Stimulated activated CD4-positive, alpha-beta T cell treated with anti-CD3 and anti-CD28 coated beads, TNF-alpha, amount 100 ng/mL, for 24 hours (primary cell): ENCODE measurements around the gene EIF3D.

Source experiments
- DNase-seq, 3 experiments: peaks; one replicate each; pipeline ENCODE4 v3.0.0-alpha.2; 2020; ENCODE audit warnings: low read depth in 3 of 3

Gene EIF3D

DNA sequence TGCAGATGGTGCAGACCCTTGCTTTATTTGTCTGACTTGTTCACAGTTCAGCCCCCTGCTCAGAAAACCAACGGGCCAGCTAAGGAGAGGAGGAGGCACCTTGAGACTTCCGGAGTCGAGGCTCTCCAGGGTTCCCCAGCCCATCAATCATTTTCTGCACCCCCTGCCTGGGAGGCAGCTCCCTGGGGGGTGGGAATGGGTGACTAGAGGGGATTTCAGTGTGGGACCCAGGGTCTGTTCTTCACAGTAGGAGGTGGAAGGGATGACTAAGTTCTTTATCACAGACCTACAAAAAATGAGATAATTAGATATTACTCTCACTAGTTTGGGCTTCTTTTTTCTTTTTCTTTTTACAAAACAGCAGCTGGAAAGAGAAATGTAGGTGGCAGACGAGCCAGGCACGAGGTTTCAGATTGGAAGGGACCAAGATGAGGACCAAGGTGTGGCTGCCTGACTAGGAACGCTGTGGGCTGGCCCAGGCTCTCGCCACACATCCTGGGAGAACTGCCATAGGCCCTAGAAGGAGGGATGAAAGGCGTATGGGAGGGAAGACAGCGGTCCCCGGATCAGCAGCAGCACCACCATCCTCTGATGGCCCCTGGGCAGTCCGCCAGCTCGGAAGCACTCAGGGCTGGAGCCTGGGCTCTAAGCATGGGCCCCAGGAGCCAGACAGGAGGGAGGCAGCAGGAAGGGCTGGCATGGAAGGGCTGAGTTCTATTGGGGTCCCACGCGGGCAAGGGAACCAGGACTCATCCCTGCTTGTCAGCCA, 61.7 kb downstream of the EIF3D start:
- DNase-seq, result no peak

DNA sequence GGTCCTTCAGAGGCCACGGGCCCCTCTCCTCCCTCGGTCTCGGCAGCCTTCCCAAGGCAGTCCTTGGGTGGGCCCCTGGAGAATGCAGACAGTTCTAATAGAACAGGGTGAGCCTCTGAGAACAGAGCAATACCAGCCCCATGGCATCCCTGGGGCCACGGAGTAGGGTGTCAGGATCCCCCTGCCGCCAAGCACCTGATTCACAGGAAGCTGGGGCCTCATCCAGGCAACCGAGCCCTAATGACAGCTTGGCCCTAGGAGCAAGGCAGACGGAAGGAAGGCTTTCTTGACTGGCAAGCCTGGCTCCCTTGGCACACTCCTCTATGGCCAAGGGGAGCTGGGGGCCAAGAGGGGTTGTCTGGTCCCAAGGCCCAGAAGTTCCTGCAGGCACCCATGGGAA, 62.7 kb downstream of the EIF3D start:
- no peak for DNase-seq

DNA sequence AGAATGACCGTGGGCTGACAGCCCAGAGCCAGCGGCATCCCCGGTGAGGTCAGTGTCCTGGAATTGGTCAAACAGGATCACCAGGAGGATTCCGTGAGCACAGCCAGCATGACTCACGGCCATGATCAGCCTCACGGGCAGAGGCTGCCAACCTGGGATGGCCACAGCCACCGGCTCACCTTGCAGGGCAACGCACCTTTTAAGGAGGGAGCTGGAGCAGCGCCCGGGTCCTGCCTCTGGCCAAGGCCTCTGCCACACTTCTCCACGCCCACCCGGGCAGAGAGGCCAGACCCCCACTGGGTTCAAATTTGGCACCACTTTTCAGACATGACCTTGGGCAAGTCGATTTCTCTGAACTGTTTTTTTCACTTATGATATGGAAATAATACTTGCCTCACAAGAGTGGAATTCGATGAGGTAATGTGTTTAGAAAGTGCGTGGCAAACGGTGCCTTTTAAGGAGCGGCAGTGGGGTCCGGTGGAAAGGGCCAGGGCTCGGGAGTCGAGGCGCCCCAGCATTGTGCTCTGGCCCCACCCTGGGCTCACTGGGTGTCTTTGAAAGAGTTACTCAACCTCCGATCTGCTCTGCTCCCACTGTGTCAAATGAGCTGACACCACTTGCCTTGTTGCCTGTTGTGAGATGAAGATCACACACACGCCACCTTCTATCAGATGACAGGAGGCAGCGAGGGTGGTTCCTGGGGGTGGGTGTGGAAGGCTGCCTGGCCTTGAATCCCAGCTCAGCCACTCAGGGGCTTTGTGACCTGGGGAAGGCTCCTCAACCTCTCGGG, 63.5 kb downstream of the EIF3D start:
- no peak for DNase-seq

DNA sequence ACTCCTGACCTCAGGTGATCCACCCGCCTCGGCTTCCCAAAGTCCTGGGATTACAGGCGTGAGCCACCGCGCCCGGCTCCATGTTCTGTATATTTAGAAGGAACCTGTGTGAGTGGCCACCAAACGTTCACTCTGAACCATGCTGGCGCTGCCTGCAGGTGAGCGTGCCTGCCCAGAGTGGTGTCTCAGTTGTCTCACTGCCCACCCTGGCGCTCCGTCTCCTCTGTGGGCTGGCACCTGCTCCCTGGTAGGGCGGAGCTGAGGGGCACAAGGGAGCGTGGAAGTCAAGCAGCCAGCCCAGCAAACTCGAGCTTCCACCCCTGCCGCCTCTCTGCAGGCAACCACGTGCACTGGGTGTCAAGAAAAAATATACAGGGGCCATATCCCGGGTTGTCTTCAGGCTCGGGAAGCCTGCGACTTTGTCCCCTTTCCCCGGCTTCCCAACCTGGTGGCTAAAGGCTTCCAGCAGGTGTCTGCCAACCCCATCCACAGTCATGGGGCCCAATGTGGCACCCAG, 64.2 kb downstream of the EIF3D start:
- DNase-seq, result no peak

DNA sequence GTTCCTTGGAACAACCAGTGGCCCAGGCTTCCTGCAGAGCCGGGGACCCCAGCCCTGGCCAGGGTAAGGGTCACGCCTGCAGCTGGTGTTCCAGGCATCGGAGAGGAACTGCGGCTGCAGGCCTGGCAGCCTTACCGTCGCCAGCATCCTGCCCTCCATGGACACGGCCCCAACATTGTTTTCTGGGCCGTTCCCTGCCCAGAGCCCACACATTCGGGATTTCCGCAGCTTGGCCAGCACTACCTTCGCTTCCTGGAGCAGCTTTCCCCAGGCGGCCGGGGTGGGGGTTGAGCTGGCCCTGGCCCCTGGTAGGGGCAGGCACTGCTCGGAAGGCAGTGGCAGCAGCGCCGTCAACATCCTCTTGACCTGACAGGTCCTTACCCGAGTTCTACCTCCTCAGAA, 65.2 kb downstream of the EIF3D start:
- DNase-seq, result no peak

DNA sequence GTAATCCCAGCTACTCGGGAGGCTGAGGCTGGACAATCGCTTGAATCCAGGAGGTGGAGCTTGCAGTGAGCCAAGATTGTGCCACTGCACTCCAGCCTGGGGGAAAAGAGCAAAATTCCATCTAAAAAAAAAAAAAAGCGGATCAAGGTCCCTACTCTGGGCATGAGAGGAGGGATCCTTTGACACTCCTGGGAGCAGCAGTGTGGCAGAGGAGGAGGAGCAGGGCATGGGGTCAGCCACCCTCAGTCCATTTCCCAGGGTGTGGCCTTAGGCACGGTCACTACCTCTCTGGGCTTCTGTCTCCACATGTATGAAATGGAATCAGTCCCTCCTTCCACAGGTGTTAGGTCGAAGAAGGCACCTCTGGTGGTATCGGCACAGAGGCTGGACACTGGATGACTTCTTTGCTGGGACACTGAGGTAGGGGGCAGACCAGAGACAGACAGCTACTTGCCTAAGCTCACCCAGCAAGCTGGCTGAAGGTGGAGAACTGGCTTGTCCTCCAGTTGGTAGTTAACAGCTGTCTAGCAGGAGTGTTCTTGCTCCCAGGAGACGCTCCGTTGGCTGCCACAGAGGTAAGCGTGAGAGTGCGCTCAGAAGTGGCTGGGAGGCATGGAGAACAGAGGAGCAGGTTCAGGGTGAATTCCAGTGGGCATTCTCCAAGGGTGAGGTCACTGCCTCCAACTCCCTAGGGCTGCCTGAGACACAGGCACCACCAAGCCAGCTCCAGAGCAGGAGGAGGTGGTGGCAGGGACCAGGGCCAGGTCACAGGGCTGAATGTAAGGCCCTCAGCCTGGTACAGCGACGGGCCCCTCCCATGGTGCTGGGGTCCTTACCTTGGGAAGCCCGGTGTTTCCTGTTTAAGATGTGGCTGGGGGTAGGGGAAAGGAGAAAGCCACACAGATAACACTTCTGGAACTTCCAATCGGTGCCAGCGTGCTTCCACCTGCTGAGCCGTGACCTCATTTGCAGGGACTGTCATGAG, 67.0 kb downstream of the EIF3D start:
- DNase-seq, result no peak
